ENCODE measurements around the gene NKIRAS2.

The NKIRAS2 gene

GRCh38 chr17:42039794-42040763 is 20.2 kb downstream of the NKIRAS2 start:
- DNase-seq (ENCODE audit: low read depth in 2 of 2): no peak
- no peak for TF ChIP-seq CTCF (IDR thresholded peaks at IDR 0.05; ENCODE audit: low read depth, low read length)
- H3K4me3 ChIP-seq (replicated peaks in 1 of 2; ENCODE audit: low read depth in 2 of 2, low read length in 2 of 2): no peak overlapping the region

GRCh38 chr17:42040818-42041217 is 20.9 kb downstream of the NKIRAS2 start:
- no peak for DNase-seq (ENCODE audit: low read depth in 2 of 2)
- H3K4me3 ChIP-seq (replicated peaks in 1 of 2; ENCODE audit: low read depth in 2 of 2, low read length in 2 of 2): no peak overlapping the region
- TF ChIP-seq CTCF (IDR thresholded peaks at IDR 0.05; ENCODE audit: low read depth, low read length): no peak

GRCh38 chr17:42041619-42042018 is 21.7 kb downstream of the NKIRAS2 start:
- TF ChIP-seq CTCF (IDR thresholded peaks at IDR 0.05; ENCODE audit: low read depth, low read length): no peak
- no peak overlapping the region for H3K4me3 ChIP-seq (replicated peaks in 1 of 2; ENCODE audit: low read depth in 2 of 2, low read length in 2 of 2)
- no peak for DNase-seq (ENCODE audit: low read depth in 2 of 2)

- no peak for TF ChIP-seq CTCF (IDR thresholded peaks at IDR 0.05; ENCODE audit: low read depth, low read length)
- no peak for DNase-seq (ENCODE audit: low read depth in 2 of 2)
These were observed 22.9 kb downstream of the NKIRAS2 start for GRCh38 chr17:42042598-42043319.

GRCh38 chr17:42045719-42046118 is 25.8 kb downstream of the NKIRAS2 start:
- DNase-seq (ENCODE audit: low read depth in 2 of 2): no peak
- H3K4me3 ChIP-seq (replicated peaks in 1 of 2; ENCODE audit: low read depth in 2 of 2, low read length in 2 of 2): no peak overlapping the region
- TF ChIP-seq CTCF (IDR thresholded peaks at IDR 0.05; ENCODE audit: low read depth, low read length): no peak

More at GRCh38 chr17:42042598-42043319, 22.9 kb downstream of the NKIRAS2 start:
- H3K4me3 ChIP-seq (replicated peaks in 1 of 2; ENCODE audit: low read depth in 2 of 2, low read length in 2 of 2): no peak overlapping the region

- TF ChIP-seq CTCF (IDR thresholded peaks at IDR 0.05; ENCODE audit: low read depth, low read length): no peak
- DNase-seq (ENCODE audit: low read depth in 2 of 2): no peak
- no peak overlapping the region for H3K4me3 ChIP-seq (replicated peaks in 1 of 2; ENCODE audit: low read depth in 2 of 2, low read length in 2 of 2)
These were observed 27.5 kb downstream of the NKIRAS2 start for GRCh38 chr17:42047343-42047742.

All from cardiac fibroblast (primary cell).